Retinal pigment epithelial cell (primary cell): ENCODE results near the gene HSPG2.

Experiments
- DNase-seq: peaks from one replicate; pipeline ENCODE4 v3.0.0-alpha.2; 2010; ENCODE audit warnings: low read depth
- H3K4me3 ChIP-seq: 2 replicates; pipeline ENCODE4 v1.5.1; 2011; ENCODE audit warnings: mild to moderate bottlenecking, low read length, control low read depth, moderate library complexity
- TF ChIP-seq, protein P1 (sequence below): conservative IDR thresholded peaks from 2 replicates; pipeline ENCODE4 v1.5.1; 2011; ENCODE audit warnings: low read depth, low read length, control low read depth, inconsistent platforms

The HSPG2 gene

GRCh38 chr1:21880619-21880970 lies 56.5 kb downstream of the HSPG2 start:
- no peak for DNase-seq
- TF ChIP-seq, protein P1, sequence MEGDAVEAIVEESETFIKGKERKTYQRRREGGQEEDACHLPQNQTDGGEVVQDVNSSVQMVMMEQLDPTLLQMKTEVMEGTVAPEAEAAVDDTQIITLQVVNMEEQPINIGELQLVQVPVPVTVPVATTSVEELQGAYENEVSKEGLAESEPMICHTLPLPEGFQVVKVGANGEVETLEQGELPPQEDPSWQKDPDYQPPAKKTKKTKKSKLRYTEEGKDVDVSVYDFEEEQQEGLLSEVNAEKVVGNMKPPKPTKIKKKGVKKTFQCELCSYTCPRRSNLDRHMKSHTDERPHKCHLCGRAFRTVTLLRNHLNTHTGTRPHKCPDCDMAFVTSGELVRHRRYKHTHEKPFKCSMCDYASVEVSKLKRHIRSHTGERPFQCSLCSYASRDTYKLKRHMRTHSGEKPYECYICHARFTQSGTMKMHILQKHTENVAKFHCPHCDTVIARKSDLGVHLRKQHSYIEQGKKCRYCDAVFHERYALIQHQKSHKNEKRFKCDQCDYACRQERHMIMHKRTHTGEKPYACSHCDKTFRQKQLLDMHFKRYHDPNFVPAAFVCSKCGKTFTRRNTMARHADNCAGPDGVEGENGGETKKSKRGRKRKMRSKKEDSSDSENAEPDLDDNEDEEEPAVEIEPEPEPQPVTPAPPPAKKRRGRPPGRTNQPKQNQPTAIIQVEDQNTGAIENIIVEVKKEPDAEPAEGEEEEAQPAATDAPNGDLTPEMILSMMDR: no peak
- no peak overlapping the region for H3K4me3 ChIP-seq

- no peak overlapping the region for H3K4me3 ChIP-seq
- TF ChIP-seq, protein P1: no peak
- DNase-seq: no peak
These were observed 57.0 kb downstream of the HSPG2 start for GRCh38 chr1:21879928-21880618.

GRCh38 chr1:21878840-21879478 lies 58.2 kb downstream of the HSPG2 start:
- H3K4me3 ChIP-seq: no peak overlapping the region
- DNase-seq: no peak
- TF ChIP-seq, protein P1: no peak

DNA sequence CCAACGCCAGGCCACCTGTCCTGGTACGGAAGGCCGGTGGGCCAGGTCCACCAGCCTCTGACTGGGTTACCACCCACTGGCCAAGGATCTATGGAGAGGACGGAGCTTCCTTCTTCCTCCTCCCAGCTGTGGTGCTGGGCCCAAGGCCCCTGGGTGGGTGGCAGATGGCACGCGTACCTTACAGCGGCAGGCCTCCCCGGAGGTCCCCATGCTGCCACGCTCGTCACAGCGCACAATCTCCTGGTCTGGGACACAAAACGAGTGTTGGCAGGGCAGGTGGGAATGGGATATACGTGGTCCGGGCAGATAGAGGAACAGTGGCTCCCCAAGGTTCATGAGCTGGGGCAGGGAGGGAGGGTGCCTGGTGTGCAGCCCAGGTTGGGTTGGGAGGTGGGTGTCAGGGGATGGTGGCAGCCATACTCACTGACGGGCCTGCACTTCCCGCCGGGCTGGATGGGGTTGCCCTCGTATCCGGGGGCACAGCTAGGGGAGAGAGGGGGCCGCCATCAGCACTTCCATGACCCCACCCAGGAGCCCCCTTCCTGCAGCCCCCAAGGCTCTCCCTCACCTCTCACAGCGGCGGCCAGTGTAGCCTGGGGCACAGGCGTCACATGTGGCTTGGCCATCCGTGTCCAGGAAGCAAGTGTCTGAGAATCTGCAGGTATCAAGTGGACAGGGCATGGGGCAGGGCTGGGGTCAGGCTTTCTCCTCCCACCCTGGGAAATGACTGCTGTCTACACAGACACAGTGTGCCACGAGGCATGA lies 58.9 kb downstream of the HSPG2 start:
- TF ChIP-seq, protein P1: no peak
- no peak for DNase-seq

GRCh38 chr1:21876267-21876666 lies 60.8 kb downstream of the HSPG2 start:
- no peak for DNase-seq
- H3K4me3 ChIP-seq: no peak overlapping the region
- TF ChIP-seq, protein P1: no peak

More for the DNA sequence above, 58.9 kb downstream of the HSPG2 start:
- no peak overlapping the region for H3K4me3 ChIP-seq

- H3K4me3 ChIP-seq: no peak overlapping the region
- DNase-seq: no peak
- TF ChIP-seq, protein P1: no peak
These were observed 61.5 kb downstream of the HSPG2 start for GRCh38 chr1:21875621-21876063.
